Measurements from ENCODE around the gene CENPU.
A peak's percentile ranks its signal among the peaks of the same experiment; 100 is the strongest.
"Not testable (repeated sequence)": the region's sequence is repeated elsewhere in the genome, so short reads cannot be mapped to it uniquely, and the experiment has no call there.

Gene CENPU

DNA sequence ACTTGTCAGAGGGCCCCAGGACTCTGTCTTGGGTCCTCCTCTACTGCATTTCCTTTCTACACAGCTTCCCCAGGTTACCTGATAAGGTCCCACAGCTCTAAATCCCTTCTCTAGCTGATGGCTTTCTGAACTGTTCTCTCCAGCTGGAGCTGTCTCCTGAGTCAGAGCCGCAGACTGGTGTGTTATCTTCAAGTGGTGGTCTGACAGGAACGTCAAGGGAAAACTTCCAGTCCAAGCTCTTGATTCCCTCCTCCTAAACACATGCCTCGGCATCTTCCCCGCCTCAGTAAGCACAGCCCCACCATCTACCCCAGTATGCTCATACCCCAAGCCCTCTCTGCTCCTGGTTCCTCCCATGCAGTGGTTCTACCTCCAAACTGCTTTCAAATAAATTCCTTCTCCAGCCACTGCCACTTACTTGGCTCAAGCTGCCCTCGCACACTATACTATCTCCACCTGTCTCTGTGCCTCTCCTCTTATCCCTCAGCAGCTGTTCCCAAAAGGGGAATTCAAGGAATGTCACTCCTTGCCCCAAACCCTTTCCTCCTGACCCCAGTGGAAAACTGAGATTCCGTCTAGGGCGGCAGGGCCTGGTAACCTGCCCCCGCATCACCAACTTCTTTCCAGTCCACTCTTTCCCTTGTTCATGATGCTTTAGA is 17.2 kb upstream of the CENPU start:
- DNase-seq, result no peak

DNA sequence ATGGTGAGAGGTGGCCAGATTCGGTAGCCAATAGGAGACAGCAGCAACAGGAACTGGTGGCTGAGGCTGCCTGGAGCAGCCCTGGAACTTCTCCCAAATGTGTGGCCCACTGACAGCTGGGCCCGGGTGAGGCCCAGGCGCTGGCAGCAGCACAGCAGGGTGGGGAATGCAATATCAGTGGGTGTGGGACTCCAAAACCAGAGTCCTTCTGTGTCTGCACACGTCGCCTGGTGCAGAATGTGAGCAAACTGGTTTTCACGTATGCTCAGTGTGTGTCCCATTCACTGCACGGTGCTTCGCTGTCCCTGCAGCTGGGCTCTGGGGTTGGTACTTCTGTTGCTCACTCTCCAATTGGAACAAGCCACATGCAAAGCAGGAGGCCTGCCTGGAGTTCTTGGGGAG is 14.4 kb upstream of the CENPU start:
- DNase-seq, result no peak

DNA sequence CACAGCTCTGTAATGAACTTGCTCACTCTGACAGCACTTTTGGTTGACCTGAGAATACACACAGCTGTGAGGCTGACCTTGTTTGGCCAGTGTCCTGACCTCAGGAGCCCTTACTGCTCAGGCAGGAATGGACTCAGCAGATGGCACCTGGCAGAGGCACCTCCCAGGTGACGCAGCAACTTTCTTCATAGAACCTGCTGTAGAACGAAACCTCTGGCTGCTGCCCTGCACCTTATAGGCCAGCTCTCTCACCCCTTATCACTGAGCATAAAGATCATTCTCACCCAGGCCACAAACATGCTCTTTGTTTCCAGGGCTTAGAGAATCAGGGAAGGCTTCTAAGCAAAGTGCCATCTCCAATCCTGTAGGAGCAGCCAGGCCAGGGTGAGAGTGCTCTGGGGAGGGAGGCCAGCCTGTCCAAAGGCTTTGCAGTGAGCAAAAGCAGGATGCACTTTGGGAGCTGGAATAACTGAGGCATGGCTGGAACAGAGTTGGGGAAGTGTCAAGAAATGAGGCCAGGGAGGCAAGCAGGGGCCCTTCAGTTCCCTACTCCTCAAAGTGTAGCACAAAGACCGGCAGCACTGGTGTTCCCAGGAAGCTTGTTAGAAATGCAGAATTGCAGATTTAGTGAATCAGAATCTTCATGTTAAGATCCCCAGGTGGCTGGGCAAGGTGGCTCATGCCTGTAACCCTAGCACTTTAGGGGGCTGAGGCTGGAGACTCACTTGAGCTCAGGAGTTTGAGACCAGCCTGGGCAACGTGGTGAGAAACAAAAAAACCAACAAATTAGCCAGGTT is 13.3 kb upstream of the CENPU start:
- no peak for DNase-seq

DNA sequence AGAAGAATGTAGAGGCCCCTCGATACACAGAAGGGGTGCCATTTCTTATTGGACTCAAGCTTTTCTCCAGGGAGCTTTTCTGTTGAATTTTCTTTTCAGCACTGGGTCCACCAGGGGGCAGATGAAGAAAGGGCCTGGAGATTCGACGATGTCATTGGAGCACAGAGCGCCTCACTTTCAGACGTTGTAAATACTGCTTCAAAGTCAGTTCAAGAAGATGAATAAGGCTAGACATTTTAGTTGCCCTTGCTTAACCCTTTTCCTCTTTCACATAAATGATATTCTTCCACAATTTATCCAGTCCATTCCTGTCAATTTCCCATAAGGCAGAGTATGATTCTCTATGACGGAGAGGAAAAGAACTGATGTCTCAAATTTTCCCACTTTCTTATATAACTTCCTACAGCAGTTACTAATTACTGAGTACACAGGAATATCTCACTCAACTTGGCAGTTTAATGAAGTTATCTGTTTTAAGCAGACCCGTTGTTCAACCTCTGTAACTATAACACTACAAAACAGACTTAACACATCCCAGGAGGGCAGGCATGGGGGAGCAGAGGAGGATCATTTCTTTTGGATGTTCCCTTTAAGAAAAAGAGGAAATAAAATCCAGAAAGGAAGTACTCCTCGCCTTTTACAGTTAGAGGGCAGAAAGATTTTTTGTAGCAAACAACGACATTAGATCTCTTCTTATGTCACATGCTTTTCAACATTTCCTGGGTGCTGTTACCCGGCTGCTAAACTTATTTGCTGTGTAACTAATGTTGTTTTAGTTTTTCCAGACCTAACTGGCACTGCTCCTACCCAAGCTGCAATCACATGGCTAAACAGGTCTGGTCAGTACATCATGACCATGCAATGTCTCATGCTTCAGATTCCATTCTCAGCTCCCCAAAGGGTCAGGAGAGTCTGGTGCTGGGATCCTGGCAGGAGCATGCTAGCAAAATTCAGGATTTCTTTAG is 12.2 kb upstream of the CENPU start:
- peak; percentile 88 for DNase-seq

DNA sequence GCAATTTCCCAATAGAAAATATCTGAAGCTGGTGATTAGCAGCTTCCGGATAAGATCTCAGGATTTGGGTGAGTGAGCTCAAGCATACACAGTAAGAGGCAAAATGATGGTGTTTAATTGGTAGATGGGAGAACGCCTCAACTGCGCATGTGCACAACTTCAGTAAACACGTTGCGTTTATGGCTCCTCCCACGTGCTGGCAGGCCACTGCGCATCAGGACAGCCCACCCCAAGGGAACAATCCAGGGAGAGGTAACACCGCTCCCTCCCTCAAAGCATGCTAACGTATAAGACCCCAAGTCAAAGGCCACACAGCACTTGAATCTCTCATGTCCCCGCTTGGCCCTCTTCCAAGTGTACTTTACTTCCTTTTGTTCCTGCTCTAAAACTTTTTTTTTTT is 10.3 kb upstream of the CENPU start:
- DNase-seq, result no peak

DNA sequence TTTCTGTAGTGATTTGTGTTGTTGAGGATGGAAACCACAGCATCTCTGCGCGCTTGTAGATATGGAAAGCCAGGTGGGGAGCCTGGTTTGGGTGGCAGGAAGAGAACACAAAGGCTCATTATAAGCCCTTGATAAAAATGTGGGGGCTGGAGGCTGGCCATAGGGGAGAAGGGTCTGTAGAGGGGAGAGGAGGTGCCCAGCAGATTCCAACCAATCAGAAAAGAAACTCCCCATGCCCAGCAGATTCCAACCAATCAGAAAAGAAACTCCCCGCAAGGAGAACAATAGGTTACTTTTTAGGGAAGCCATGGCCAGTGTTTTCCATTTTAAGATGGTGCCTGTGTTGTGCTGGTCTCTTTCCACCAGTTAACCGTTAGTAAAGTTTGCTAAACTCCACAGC is 9.8 kb upstream of the CENPU start:
- DNase-seq, result no peak

DNA sequence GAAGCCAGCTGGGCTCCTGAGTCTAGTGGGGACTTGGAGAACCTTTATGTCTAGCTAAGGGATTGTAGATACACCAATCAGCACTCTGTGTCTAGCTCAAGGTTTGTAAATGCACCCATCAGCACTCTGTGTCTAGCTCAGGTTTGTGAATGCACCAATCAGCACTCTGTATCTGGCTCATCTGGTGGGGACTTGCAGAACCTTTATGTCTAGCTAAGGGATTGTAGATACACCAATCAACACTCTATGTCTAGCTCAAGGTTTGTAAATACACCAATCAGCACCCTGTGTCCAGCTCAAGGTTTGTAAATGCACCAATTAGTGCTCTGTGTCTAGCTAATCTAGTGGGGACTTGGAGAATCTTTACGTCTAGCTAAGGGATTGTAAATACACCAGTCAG is 7.8 kb upstream of the CENPU start:
- DNase-seq, result not testable (repeated sequence)

DNA sequence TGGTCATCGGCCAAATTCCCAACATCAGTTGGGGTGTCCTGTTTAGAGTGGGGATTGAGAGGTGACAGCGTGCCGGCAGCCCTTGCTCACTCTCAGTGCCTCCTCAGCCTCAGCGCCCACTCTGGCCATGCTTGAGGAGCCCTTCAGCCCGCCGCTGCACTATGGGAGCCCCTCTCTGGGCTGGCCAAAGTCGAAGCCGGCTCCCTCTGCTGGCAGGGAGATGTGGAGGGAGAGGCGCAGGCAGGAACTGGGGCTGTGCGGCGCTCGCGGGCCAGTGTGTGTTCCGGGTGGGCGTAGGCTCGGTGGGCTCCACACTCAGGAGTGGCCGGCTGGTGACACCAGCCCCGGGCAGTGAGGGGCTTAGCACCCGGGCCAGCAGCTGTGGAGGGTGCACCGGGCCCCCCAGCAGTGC is 7.1 kb upstream of the CENPU start:
- no peak for DNase-seq

DNA sequence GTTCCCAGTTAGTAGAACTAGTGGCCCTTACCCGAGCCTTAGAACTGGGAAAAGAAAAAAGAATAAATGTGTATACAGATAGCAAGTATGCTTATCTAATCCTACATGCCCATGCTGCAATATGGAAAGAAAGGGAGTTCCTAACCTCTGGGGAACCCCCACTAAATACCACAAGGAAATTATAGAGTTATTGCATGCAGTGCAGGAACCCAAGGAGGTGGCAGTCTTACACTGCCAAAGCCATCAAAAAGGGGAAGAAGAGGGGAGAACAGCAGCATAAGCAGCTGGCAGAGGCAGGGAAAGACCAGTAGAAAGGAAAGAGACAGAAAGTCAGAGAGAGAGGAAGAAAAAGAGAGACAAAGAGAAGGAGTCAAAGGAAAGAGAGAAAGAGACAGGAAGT is 5.7 kb upstream of the CENPU start:
- DNase-seq, result peak; percentile 82

DNA sequence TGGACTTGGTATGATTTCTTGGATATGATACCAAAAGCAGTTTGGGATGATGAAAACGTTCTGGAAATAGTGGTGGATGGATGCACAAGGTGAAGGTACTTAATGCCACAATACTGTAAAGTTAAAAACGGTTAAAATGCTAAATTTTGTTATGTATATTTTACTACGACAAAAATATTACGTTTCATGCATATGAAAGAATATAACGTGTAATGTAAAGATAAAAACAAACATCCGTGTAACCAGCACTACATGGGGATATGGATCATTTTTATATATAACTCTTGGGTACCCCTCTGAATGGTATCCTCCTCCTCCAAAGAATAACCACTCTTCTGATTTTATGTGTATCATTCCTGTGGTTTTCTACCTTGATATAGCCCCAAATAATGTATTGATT is 862 bp upstream of the CENPU start:
- no peak for DNase-seq

DNA sequence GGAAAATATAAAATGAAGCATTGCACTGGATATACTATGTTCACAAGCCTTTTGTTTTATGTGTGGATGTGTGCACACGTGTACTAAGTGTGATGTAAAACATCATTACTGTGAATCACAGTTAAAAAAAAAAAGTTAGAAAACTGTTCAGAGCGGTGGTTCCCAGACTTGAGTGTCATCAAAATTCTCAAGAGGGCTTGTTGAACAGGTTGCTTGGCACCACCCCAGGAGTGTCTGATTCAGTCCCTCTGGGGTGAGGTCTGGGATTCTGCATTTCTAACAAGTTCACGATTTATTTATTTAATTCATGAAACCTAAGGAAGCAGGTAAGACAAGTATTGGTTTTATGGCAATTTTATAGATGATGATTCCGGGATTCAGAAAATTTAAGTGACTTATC is 1.8 kb downstream of the CENPU start:
- no peak for DNase-seq

DNA sequence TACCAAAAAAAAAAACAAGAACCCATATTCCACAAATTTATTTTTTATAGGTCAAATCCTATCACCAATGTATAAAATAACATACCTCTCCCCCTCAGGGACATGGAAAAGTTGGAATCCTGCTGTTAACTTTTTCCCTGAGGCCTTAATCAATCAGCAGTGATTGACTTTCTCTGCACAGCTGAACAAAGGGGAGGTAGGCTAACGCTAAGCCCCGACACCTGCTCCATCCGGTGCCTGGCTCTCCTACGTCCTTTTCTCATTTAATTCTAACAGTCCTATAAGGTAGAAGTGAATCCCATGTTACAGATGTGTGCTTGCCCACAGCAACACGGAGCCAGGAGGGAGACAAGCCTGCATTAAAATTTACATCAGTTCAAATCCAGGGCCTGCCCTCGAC is 2.8 kb downstream of the CENPU start:
- no peak for DNase-seq

DNA sequence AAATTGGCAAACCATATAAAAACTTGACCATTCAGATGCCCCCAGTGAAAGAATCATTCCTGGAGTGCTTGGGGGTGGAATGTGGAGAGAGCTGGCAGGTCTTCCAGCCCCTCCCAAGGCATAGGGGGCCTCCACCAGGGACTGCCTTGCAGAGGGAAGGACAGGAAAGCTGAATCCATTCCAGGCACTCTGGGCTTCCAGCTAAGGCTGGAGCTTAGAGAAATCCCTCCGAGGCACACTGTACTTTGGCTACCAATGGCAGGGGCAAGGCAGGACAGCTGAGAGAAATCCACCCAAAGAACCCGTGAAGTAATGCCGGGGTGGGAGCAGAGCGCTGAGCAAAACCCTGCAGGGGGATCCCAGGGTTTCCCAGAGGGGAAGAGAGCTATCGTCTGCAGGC is 4.0 kb downstream of the CENPU start:
- no peak for DNase-seq

DNA sequence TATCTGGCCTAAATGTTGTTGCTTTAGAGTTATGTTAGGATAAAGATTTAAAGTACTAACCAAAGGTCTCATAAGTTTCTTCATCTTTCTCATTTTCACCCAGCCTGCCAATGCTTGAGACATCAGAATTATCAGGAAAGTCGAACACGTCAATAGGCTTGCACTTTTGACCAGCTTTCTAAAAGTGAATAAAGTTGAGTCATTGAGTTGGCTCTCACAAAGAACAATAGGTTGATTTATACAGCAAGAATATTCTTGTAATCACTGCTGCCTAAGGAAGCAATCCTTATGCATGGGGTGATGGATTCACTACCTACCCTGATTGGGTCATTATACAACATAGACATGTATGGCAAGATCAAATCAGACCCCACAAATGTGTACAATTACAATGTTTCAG is 5.0 kb downstream of the CENPU start:
- DNase-seq, result no peak

DNA sequence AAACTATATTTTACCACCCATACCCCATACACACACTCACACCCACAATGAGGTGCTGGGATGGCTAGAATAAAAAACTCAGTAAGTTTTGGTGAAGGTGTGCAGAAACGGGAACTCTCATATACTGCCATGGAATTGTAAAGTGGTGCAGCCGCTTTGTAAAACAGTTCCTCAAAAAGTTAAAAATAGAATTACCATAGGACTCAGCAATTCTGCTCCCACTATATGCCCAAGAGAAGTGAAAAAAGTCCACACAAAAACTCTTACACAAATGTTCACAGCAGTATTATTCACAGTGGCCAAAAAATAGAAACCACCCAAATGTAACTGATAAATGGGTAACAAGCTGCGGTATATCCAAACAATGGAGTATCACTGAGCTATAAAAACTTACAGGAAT is 6.5 kb downstream of the CENPU start:
- DNase-seq, result peak; percentile 57

DNA sequence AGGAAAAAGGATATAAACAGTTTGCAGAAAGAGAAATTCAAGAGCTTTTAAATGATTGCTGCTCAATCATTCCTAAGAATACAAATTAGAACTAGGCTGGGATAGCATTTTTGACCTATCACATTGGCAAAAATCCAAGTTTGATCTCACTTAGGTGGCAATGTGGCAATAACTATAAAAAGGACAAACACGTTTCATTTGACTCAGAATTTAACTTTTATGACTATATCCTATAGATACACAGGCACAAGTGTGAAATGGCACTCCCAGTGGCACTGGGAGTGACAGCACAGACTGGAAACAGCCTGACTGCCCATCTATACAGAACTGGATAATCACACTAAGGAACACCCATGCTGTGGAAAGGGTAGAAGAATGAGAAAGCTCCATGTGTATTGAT is 11.1 kb downstream of the CENPU start:
- DNase-seq, result peak; percentile 11

DNA sequence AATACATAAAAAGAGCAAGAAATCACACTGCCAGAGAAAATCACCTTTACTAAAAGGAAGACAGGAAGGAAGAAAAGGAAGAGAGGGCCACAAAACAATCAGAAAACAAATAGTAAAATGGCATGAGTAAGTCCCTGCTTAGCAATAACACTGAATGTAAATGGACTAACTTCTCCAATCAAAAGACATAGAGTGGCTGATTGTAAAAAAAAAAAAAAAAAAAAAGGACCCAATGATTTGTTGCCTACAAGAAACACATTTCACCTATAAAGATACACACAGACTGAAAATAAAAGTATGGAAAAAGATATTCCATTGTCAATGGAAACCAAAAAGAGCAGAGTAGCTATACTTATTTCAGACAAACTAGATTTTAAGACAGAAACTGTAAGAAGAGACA is 12.6 kb downstream of the CENPU start:
- no peak for DNase-seq

DNA sequence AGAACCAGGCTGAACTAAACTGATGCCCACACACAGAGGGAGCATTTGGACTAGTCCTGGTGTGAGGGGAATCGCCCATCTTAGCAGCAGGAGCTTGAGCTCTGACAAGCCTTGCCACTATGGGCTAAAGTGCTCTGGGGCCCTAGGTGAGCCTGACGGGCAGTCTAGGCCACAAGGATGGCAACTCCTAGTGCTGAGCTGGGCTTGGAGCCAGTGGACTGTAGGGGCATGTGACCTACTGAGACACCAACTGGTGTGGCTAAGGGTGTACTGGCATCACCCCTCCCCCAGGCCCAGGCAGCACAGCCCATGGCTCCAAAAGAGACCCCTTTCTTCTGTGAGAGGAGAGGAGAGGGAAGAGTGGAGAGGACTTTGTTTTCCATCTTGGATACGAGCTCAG is 14.5 kb downstream of the CENPU start:
- no peak for DNase-seq

DNA sequence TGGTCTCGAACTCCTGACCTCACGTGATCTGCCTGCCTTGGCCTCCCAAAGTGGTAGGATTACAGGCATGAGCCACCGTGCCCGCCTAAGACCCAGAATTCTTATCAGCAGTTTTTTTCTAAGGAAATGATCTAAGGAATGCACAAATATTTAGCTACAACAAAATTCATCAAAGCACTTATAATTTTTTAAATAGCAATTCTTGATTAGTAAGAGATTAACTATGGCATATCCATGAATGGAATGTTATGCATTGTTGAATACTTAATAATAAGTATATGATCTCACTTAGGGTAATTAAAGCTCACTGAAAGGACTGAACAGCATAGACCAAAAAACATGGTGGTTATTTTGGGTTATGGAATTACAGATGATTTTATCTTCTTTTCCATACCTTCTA is 18.4 kb downstream of the CENPU start:
- no peak for DNase-seq

DNA sequence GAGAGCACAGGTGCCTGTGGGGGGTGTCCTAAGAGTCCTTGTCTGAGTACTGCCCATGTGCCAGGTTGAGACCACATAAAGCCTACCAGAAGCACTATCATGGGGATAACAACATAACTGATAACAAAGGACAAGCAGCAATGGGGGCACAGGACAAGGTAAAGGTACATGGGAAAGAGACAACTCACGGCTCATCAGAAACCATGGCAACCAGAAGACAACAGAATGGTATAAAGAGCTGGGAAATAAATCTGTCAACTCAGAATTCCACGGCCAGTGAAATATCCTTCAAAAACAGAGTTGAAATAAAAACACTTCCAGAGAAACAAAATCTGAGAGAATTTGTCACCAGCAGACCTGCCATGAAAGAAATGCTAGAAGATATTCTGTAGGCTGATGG is 20.0 kb downstream of the CENPU start:
- no peak for DNase-seq

DNA sequence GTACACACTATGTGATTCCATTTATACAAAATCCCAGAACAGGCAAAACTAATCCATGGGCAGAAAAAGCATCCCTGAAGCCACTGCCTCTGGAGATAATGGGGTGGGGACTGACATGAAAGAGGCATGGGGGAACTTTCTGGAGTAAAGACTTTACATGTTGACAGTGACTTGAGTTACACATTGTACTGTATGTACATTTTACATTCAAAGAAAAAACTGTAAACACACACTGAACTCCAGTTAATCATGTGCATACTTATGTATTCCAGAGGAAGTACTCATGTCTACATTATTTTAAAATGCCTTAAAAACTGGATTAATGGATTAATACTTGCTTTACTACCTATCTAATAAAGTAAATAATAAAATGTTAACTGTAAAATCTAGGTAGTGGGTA is 21.6 kb downstream of the CENPU start:
- no peak for DNase-seq

DNA sequence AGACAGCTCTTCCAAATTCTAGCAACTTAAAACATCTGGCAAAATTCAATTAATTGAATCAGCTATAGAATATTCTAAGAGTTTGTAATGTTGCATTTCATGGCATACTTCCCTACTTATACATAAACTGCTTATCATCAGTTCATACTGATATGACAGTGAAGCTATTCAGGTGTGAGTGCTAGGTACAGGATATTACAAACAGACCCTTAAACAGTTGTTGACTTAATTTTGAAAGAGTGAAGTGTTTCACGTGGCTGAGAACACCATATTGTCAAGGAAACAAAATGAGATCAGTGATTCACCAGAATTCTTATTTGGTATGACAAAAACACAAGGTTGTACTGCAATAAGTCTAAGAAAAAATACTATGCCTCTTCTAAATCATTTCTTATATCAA is 27.4 kb downstream of the CENPU start:
- no peak for DNase-seq

DNA sequence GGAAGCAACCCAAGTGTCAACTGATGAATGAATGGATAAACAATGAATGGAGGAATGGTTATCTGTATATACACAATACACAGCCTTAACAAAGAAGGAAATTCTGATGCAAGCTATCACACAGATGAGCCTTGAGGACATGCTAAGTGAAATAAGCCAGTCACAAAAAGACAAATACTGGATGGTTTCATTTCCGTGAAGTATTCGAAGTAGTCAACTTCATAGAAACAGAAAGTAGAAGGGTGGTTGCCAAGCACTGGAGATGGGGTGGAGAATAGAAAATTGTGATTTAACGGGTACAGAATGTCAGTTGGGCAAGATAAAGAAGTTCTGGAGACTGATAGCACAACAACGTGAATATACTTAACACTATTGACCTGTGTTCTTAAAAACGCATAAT is 28.2 kb downstream of the CENPU start:
- peak; percentile 85 for DNase-seq

DNA sequence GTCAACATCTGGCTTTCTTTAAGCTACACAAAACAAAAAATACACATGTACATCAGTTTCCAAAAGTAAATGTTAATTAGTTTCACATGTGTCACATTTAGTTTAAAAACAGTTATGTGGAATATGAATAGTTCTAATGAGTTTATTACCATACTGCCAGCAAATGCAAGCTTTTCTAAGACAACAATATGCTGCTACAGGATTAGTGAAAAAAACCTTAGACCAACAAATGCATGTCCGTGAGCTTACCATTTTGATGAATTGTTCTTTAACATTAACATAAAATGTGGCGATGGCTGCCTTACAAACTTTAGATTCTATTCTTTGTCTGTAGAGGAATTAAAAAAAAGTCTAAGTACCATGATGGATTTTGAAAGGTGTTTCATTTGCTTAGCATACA is 31.8 kb downstream of the CENPU start:
- no peak for DNase-seq

Data from MV-4-11 (cell line).